ENCODE measurements around the gene GABRG3. TPM values are rescaled to one million over a fixed set of nuclear protein-coding genes. Genes with fewer than 3 reads are reported as not detected.

GABRG3 gene
- total RNA-seq, 2 experiments from 2014 or later, result not detected

- no peak for ATAC-seq (ENCODE audit: poor library complexity)
- POLR2A ChIA-PET, result no interaction called here
- no peak for TF ChIP-seq CTCF (IDR thresholded peaks at IDR 0.05)
- Mint-ChIP-seq H3K4me3 (no peak overlapping the region), H3K27ac (no peak overlapping the region), H3K36me3 (ENCODE audit: low read depth) (no peaks in the 10 kb centered on the region), H3K27me3 (no peaks in the 10 kb centered on the region), H3K9me3 (peaks cover 7% of the 10 kb centered on the region), H3K4me1 (ENCODE audit: low read depth) (no peaks in the 10 kb centered on the region)
- DNase-seq, result no peak
- Histone ChIP-seq H3K27me3 (ENCODE audit: control insufficient read depth in 1 of 2, insufficient read depth in 2 of 2, low read length in 2 of 2) (no peaks in the 10 kb centered on the region), H3K4me3 (ENCODE audit: low read length) (no peak overlapping the region), H3K27ac (ENCODE audit: low read depth in 1 of 2, low read length in 2 of 2) (no peak overlapping the region), H3K36me3 (ENCODE audit: insufficient read depth, low read length) (no peaks in the 10 kb centered on the region), H3K4me1 (ENCODE audit: insufficient read depth, low read length) (no peaks in the 10 kb centered on the region), H3K9me3 (ENCODE audit: control insufficient read depth in 1 of 2, insufficient read depth in 1 of 2, low read length in 2 of 2) (peaks cover 10 to 13% of the 10 kb centered on the region in 2 experiments)
- CTCF ChIA-PET, result no interaction called here
- intact Hi-C loops (cut with DNase I, micrococcal nuclease), result no loop called here
These were observed 592.9 kb downstream of the GABRG3 start for GRCh38 chr15:27563765-27564370.

- peaks cover 4% of the 10 kb centered on the region for H3K9me3 Mint-ChIP-seq
- H3K4me1 ChIP-seq (ENCODE audit: insufficient read depth, low read length), result no peaks in the 10 kb centered on the region
- H3K27ac ChIP-seq (ENCODE audit: low read depth in 1 of 2, low read length in 2 of 2), result peak overlapping the region in 1 of 2 donors; percentile 11
- no peak overlapping the region for H3K27ac Mint-ChIP-seq
- intact Hi-C loops (cut with DNase I, micrococcal nuclease), result no loop called here
- no peak for DNase-seq
- H3K36me3 Mint-ChIP-seq (ENCODE audit: low read depth), result no peaks in the 10 kb centered on the region
- ChIA-PET CTCF (no interaction called here), POLR2A (no interaction called here)
- no peaks in the 10 kb centered on the region for H3K4me1 Mint-ChIP-seq (ENCODE audit: low read depth)
- H3K9me3 ChIP-seq (ENCODE audit: control insufficient read depth in 1 of 2, insufficient read depth in 1 of 2, low read length in 2 of 2), result peaks cover 10 to 13% of the 10 kb centered on the region in 2 experiments
- no peaks in the 10 kb centered on the region for H3K36me3 ChIP-seq (ENCODE audit: insufficient read depth, low read length)
- TF ChIP-seq CTCF (IDR thresholded peaks at IDR 0.05), result no peak
- ATAC-seq (ENCODE audit: poor library complexity), result no peak
- no peak overlapping the region for H3K4me3 Mint-ChIP-seq
- no peaks in the 10 kb centered on the region for H3K27me3 Mint-ChIP-seq
- no peak overlapping the region for H3K4me3 ChIP-seq (ENCODE audit: low read length)
- H3K27me3 ChIP-seq (ENCODE audit: control insufficient read depth in 1 of 2, insufficient read depth in 2 of 2, low read length in 2 of 2), result no peaks in the 10 kb centered on the region
These were observed 593.7 kb downstream of the GABRG3 start for GRCh38 chr15:27564656-27565055.

- CTCF ChIA-PET, result no interaction called here
- no peak overlapping the region for H3K4me3 ChIP-seq (ENCODE audit: low read length)
- no peaks in the 10 kb centered on the region for H3K27me3 ChIP-seq (ENCODE audit: control insufficient read depth in 1 of 2, insufficient read depth in 2 of 2, low read length in 2 of 2)
- H3K27ac ChIP-seq (ENCODE audit: low read depth in 1 of 2, low read length in 2 of 2), result no peak overlapping the region
- no peak for TF ChIP-seq CTCF (IDR thresholded peaks at IDR 0.05)
- no peaks in the 10 kb centered on the region for H3K36me3 ChIP-seq (ENCODE audit: insufficient read depth, low read length)
- POLR2A ChIA-PET, result no interaction called here
- Mint-ChIP-seq H3K27me3 (no peaks in the 10 kb centered on the region), H3K36me3 (ENCODE audit: low read depth) (no peaks in the 10 kb centered on the region), H3K4me3 (no peak overlapping the region), H3K4me1 (ENCODE audit: low read depth) (no peaks in the 10 kb centered on the region), H3K9me3 (peaks cover 7% of the 10 kb centered on the region), H3K27ac (no peak overlapping the region)
- H3K9me3 ChIP-seq (ENCODE audit: control insufficient read depth in 1 of 2, insufficient read depth in 1 of 2, low read length in 2 of 2), result peaks cover 4 to 20% of the 10 kb centered on the region in 2 experiments
- DNase-seq (no peak), ATAC-seq (ENCODE audit: poor library complexity) (no peak)
- H3K4me1 ChIP-seq (ENCODE audit: insufficient read depth, low read length), result no peaks in the 10 kb centered on the region
- intact Hi-C loops (cut with DNase I, micrococcal nuclease), result no loop called here
These were observed 599.8 kb downstream of the GABRG3 start for GRCh38 chr15:27570746-27571145.

All from CD4-positive, alpha-beta T cell (primary cell).